HG03064 (cell line): ENCODE measurements around the gene TDRD3.
"Not testable (repeated sequence)": the region's sequence is repeated elsewhere in the genome, so short reads cannot be mapped to it uniquely, and the experiment has no call there.

Experiments used
- ATAC-seq: cut with Tn5 transposase; IDR thresholded peaks from one replicate; pipeline ENCODE4 v1.9.1; 2021; ENCODE audit warnings: low read depth; ENCODE audit not compliant: unreplicated experiment

Gene TDRD3

DNA sequence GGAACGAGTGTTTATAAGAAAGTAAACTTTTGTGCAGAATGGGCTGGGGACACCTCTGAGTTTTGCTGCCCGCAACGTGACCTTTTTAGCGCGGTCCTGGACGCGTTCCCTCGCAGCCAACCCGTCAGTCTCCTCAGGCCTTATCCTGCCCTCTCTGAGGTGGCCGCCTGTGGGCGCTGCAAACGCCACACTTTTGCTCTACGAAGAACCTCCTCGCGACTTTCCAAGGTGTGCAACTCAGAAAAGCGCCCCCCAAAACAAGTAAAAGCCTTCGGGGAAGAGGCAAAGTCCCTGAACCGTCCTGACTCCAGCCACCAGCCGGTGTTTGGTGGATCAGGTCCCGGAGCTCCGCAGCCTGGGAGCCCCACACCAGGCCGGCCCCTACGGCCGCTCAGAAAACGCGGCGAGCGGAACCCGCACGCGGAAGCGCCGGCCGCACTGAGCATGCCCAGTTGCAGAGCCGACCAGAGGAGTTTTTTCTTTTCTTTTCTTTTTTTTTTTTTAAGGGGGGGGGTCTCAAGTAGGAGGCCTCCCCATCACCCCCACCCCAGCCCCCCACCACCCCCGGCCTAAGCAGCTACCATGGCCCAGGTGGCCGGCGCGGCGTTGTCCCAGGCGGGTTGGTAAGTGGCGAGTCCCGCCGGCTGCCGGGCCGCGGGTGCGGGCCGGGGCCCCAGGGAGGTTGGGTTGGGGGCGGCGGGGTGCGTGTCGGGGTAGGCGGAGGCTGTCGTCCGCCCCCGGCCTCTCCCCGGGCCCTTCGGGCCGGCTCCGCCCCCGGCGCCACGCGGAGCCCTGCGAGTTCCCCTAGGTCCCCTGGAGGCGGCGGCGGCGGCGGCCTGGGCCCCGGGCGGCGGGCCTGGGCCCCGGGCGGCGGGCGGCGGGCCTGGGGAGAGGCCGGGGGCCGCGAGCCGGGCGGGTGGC, at the start of gene TDRD3:
TDRD3 (plus strand) TSS at position 438 of the 921 bp plus-strand sequence; CDS start at position 583, 145 bp downstream.
- ATAC-seq, result peak; percentile 62

DNA sequence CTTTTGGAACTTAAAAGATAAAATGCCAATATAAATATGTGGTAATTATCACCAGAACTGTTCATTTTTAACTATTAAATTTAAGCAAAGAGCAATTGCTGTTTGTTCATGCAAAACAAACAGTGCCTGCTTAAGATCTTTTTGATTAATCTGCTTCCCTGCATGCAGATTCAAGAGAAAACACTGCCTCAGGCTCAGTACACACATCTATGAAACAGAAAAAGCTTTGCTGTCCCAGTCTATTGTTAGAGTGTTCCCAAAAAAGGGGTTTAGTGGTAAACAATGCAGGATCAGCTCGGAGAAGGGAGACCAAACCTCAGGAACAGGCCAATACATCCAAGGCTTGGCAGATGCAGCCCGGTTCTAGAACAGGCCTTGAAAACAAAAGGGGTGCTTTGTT, 49.3 kb upstream of the TDRD3 start:
- no peak for ATAC-seq

DNA sequence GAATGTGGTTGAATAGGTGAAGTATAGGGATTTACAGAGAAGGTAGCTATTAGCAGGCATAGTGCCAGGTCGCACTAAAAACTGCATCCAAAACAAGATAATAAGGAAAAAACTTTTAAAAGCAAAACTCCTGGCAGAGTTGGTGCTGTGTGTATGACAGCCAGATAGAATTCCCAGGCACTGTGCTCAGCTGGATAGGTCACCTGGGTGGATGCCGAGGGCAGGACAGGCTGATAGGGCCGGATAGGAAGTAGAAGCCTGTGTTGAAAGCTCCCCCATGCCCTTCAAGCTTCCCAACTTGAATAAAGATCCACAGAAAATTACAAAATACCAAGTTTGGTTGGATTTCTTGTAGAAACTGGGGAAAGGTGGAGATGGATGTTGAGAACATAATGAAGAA, 48.9 kb upstream of the TDRD3 start:
- ATAC-seq, result no peak

DNA sequence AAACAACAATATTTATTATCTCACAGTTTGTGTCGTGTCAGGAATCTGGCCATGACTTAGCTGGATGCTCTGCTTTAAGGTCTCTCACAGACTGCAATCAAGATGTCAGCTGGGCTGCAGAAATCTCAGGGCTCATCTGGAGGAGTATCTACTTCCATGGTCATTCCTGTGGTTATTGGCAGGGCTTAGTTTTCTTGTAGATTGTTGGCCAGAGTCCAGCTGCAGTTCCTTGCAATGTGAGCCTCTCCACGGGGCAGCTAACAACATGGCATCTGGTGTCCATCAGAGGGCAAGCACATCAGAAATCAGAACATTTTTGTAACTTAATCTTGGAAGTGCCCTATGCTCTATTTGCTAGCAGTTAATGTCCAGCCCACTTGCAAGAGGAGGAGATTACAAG, 45.7 kb upstream of the TDRD3 start:
- no peak for ATAC-seq

DNA sequence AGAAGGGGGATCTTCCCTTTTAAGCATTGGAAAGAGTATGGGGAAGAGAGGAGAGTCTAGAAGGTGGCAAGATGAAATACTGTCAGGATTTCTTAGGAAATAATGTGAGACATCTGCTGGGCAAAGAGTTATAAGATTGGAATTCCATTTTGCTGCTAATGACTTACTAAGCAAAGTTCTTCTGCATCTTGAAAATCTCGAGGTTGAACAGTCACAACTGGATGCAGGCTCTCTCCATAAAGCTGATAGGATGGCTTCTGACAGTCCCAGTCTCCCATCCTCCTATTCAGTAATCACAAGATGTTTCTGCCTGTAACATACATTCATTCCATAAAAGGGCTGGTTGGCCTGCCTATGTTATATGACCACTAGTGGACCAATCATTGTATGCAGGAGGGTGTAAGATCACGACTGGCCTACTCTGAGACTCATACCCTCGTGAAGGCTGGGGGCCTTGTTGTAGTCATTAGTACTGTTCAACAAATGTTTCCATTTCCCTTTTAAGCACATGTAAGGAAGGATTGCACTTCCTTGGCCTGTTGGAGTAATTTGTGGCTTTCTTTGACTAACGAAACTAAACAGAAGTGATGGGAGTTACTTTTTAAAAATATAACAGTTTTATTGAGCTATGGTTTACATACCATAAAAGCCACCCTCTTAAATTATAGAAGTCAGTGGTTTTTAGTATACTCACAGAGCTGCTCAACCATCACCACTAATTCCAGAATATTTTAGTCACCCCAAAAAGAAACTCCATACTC, 45.0 kb upstream of the TDRD3 start:
- ATAC-seq, result no peak

DNA sequence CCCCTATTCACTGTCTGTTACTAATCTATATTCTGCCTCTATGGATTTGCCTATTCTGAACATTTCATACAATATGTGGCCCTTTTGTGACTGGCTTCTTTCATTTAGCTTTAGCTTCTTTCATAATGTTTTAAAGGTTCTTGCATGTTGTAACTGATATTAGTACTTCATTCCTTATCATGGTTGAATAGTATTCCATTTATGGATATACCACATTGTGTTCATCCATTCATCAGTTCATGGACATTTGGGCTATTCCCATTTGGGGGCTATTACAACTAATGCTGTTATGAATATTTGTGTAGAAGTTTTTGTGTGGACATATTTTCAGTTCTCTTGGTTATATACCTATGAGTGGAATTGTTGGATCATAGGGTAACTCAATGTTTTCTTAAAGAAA, 44.4 kb upstream of the TDRD3 start:
- no peak for ATAC-seq

DNA sequence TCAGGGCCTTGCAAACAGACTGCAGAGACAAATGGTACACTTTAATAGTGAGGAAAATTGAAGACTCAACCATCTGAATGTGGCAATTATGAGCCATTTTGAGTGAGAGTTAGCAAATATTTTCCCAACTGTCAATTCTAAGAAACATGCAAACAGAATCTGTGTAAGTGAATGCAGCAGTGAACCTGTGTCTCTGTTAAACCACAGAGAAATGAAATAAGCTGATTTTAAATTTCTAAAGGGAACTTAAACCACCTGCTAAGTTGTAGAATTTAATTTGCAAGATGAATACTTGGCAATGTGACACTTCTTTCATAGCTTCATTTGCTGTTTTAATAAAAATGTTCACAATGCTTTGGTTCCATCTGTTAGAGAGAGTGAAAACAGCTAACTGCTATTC, 42.0 kb upstream of the TDRD3 start:
- no peak for ATAC-seq

DNA sequence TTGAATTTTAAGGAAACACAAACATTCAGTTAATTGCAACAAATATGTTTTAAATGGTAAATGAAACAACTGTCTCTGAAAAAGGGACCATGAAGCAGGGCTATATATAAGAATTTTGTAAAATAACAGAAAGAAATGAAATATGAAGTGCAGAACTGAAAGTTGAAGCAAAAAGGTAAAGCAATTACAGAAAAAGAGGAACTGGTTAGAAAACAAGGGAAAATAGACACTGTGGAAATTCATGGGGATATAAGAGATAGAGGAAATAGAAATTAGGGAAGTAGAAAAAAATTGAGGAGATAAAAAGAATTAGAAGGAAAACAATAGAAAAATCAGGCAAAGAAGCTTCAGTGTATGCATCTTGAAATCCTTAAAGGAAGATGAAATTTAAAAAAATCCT, 40.0 kb upstream of the TDRD3 start:
- no peak for ATAC-seq

DNA sequence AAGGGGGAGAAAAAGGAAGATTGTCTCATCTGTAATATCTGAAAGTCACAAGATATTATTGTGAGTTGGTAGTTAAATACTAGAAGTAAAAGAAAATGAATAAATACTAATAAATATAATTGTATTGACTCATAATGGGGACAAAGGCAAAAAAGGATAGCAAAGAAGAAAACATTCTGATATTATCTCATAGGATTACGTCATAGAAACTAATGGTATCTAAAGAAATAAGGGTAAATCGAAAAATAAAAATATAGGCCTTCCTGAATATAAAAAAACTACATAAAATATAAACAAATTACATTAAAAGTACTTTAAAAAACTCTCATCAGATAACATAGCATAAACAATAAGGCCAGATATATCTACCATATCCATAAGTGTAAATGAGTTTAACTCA, 38.6 kb upstream of the TDRD3 start:
- ATAC-seq, result no peak

DNA sequence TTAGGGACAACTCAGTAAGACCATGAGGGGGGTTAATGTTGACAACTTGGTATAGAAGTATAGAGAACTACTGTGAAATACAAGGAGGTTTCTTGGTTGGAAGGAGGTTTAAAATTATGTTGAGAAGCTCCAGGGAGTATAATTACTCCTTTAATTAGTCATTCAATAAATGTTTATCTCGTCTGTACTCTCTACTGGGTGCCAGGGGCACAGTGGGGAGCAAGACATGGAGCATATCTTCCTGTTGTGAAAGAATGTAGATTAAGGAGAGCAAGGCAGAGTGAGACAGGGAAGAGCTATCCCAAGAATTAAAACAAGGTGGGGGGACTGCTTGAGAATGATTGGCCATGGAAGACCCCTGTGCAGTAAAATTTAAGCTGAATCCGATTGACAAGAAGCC, 33.7 kb upstream of the TDRD3 start:
- no peak for ATAC-seq

DNA sequence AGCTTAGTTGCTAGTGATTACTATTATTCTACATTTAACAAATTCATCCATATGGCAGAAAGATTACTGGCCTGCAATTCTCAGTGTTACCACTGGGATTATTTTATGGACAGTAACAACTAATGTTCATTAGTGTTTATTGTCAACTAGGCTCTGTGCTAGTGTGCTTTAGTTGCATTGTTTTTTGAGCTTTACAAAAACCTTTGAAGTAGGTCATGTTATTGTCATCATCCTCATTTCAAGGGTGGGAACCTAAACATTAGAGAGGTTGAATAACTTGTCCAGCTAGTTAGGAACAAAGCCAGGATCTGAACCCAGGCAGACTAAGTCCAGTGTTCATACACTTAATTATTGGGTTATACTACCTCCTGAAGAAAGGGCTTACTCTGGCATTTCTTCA, 27.8 kb upstream of the TDRD3 start:
- ATAC-seq, result no peak

DNA sequence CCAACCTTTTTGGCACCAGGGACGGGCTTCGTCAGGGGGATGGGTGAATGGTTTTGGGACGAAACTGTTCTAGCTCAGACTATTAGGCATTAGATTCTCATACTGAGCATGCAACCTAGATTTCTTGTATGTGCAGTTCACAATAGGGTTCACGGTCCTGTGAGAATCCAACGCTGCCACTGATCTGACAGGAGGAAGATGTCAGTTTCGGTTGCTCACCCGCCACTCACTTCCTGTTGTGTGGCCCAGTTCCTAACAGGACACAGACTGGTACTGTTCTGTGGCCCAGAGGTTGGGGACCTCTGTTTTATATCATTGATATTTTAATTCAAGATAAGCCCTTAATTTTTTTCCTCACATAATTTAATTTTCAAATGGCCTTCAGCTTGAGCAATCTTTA, 26.7 kb upstream of the TDRD3 start:
- ATAC-seq, result no peak

DNA sequence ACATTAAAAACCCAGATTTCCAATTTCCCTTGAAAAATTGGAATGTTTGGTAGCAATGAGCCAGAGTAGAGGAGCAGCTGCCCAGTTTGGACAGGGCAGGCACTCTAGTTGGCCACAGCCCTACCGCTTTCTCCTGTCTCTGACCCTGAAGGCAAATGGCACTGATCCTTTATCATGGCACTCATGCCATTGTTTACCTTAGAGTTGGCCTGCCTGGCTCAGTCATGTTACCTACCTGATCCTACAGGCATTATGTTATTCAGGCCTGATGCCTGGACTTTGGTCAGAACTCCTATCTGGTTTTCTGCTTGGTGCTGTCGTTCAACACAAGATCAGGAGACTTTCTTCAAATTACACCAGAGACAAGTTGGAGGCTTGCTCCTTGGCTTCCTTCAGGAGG, 24.9 kb upstream of the TDRD3 start:
- ATAC-seq, result no peak

DNA sequence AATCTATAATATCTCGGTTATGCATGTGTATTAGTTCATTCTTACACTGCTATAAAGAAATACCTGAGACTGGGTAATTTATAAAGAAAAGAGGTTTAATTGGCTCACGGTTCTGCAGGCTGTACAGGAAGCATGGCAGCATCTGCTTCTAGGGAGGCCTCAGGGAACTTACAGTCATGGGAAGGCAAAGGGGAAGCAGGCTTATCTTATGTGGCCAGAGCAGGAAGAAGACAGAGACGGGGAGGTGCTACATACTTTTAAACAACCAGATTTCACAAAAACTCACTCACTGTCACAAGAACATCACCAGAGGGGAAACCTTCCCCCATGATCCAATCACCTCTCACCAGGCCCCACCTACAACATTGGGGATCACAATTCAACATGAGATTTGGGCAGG, 17.7 kb upstream of the TDRD3 start:
- not testable (repeated sequence) for ATAC-seq

DNA sequence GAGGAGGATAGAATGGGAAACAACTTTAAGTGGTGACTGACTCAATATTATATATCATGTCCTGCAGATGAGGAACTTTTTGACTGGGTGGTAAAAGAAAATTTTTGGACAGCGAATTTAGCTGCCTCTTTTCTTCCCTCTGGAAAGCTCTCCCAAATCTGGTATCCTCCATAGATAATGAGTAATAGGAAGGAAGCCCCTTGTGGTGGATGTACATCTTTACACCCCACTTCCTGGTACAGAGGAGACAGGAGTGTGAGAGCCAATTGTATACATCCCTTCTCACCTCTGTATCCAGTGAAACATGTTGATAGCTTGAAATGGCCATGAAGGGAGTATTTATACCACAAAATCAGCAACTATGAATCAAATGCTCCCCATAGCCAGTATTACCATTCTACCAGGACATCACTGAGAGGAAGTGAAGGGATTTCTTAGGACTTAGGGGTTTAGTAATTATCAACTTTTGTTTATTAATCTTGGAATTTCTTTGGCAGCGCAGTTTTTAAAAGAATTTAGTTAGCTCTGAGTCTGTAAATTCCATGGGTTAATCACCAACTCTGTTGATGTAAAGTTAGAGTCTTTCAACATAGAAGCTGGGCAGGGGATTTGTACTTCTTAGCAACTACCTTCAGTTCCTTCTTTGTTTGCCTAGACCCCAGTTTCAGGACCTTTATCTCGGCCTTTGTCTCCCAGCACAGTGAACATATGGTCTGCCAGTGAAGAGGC, 17.0 kb upstream of the TDRD3 start:
- ATAC-seq, result no peak

DNA sequence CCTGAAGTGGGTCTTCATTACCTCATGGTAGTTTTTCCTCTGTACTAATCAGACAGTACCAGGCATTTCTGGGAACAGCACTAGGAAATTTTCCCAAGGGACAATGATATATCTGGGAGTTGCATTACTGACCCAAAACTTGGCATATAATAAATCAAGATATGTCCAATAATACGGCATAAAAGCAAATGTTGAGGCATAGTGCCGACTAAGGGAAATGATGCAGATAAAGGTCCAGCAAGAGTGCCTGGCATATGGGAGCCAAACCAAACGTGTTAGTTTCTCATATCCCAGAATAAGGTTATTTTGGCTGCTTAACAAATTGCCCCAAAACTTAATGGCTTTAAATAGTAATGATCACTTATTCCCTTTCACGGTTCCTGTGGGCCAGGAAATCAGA, 12.1 kb upstream of the TDRD3 start:
- no peak for ATAC-seq

DNA sequence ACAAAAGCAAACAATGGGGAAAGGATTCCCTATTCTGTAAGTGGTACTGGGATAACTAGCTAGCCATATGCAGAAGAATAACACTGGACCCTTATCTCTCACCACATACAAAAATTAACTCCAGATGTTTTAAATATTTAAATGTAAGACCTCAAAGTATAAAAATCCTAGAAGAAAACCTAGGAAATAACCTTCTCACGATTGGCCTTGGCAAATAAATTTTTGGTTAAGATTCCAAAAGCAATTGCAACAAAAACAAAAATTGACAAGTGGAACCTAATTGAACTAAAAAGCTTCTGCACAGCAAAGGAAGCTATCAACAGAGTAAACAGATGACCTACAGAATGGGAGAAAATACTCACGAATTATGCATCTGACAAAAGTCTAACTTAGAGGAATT, 10.8 kb upstream of the TDRD3 start:
- ATAC-seq, result no peak

DNA sequence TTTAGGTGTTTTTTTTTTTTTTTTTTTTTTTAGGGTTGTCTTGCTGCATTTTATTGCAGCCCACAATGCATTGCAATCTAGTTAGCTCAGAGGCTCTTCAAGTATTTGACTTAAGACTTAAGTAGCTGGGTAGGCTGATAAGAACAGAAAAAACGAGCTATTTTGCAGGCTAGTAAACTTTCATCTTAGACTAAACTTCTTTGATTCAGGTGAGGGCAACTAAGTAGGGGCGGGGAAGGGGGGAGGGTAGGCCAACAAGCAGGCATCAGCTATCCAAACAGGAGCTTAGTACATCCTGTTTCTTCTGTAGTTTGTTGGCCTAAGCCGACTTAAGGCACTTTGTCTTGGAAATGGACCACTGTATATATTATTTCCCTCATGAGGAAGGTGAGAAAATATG, 4.9 kb upstream of the TDRD3 start:
- ATAC-seq, result no peak

DNA sequence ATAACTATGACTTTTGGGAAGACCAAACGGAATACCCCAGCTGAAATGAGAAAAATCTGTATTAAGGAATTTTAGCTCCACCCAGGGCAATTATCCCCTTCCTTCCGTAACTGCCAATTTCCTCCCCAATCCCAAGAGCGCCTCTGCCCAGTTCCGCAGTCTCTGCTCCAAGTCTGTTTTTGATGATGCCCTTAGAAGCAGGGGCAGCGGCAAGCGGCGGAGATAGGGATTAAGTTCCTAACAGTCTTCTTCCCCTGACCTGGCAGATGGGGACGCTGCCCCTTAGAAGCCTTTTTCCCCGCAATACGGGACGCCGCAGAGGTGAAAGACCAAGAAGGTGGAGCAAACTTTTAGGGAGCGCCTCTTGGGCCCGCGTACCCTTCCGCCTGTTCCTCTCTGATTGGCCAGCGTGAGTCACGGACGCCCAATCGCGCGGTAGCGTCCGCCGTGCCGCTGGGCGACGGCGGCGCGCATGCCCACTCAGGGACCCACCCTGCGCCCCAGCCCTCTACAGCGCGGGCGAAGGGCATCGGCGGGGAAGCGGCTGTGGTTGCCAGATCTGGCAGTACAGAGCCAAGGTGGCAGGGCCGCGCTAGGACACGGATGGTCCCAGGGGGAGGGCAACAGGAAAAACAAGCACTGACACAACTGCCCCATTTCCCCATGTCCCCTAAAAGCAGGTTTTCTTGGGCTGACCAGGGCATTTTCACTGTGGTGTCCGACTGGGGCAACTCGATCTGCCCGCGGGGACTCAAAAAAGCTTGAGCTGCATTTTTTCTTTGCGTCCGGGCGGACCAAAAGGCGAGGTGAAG, 843 bp upstream of the TDRD3 start:
- peak; percentile 66 for ATAC-seq

DNA sequence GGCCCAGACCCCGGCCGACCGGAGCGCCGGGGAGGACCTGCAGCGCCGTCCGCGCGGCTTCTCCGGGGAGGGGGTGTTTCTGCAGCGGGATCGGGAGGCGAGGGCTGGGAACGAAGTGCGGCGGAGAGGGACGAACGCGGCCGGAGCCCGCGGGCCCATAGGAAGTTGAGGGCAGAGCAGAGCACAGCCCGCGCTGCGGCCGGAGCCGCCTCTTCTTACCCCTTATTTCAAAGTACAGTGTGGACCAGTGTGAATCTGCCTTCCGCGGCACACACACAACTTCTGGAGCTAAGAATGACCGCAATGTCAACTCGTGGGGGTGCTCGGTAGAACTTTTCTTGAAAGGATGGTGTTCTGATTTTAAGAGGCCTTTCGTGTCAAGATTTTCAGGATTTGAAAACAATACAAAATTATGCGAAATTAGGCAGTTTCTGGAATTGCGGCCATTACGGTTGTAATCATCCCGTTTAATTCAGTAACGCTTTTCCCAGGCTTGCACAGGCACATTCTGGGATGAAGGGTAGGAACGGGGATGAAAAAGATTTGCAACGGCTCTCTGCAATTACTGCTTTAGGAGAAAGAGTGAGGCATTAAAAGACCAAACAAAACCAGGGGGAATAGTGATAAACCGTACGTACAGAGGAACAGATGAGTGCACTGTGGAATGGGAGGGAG, 821 bp downstream of the TDRD3 start:
- peak; percentile 21 for ATAC-seq
